Measurements from ENCODE around the gene PPP1R3A.
"Not testable (repeated sequence)": the region's sequence is repeated elsewhere in the genome, so short reads cannot be mapped to it uniquely, and the experiment has no call there.

PPP1R3A gene, protein sequence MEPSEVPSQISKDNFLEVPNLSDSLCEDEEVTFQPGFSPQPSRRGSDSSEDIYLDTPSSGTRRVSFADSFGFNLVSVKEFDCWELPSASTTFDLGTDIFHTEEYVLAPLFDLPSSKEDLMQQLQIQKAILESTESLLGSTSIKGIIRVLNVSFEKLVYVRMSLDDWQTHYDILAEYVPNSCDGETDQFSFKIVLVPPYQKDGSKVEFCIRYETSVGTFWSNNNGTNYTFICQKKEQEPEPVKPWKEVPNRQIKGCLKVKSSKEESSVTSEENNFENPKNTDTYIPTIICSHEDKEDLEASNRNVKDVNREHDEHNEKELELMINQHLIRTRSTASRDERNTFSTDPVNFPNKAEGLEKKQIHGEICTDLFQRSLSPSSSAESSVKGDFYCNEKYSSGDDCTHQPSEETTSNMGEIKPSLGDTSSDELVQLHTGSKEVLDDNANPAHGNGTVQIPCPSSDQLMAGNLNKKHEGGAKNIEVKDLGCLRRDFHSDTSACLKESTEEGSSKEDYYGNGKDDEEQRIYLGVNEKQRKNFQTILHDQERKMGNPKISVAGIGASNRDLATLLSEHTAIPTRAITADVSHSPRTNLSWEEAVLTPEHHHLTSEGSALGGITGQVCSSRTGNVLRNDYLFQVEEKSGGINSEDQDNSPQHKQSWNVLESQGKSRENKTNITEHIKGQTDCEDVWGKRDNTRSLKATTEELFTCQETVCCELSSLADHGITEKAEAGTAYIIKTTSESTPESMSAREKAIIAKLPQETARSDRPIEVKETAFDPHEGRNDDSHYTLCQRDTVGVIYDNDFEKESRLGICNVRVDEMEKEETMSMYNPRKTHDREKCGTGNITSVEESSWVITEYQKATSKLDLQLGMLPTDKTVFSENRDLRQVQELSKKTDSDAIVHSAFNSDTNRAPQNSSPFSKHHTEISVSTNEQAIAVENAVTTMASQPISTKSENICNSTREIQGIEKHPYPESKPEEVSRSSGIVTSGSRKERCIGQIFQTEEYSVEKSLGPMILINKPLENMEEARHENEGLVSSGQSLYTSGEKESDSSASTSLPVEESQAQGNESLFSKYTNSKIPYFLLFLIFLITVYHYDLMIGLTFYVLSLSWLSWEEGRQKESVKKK

GRCh38 chr7:113918946-113919345 is at the start of gene PPP1R3A:
Gene PPP1R3A, minus strand, starts transcription at chr7:113919009. Its CDS starts 13 bp downstream, at chr7:113918996.
- DNase-seq (ENCODE audit: low read depth): no peak

DNA sequence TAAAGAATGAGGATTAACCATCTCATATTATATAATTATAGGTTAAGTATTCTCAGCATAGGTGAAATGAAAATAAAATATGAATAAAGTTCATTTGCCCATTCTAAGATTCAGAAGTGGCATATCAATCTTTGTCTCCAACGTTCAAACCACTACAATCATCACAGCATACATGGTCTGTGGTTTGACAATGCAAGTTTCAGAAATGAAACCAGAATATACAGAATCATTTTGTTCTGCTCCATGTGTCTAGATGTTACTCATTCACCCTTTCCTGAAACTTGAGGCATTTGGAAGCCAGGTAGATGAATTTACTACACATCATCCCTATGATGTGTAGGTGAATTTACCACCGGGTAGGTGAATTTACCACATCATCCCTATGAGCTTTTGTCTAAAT is 44.5 kb upstream of the PPP1R3A start:
- no peak for DNase-seq (ENCODE audit: low read depth)

- no peak for DNase-seq (ENCODE audit: low read depth)
These were observed 41.1 kb upstream of the PPP1R3A start for GRCh38 chr7:113959910-113960309.

DNA sequence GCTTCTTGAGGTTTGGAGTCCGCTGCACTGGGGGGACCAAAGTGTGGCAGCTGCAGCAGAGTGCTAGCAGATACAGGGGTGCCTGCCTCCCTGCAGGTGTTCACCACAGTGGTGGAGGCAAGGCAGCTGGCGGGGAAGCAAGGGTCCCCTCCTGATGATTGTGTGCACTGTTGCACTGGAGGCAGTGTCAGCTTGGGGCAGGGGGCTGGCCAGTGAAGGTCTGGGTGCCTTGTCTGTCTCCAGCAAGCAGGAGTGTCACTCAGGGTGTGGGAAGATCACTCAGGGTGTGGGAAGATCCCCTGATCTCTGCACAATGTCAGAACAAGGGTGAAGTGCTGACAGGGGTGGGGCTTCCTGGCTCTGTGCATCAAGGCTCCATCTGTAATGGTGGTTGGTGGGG is 36.3 kb upstream of the PPP1R3A start:
- DNase-seq (ENCODE audit: low read depth): no peak

GRCh38 chr7:113953553-113953952 is 34.7 kb upstream of the PPP1R3A start:
- DNase-seq (ENCODE audit: low read depth): no peak

DNA sequence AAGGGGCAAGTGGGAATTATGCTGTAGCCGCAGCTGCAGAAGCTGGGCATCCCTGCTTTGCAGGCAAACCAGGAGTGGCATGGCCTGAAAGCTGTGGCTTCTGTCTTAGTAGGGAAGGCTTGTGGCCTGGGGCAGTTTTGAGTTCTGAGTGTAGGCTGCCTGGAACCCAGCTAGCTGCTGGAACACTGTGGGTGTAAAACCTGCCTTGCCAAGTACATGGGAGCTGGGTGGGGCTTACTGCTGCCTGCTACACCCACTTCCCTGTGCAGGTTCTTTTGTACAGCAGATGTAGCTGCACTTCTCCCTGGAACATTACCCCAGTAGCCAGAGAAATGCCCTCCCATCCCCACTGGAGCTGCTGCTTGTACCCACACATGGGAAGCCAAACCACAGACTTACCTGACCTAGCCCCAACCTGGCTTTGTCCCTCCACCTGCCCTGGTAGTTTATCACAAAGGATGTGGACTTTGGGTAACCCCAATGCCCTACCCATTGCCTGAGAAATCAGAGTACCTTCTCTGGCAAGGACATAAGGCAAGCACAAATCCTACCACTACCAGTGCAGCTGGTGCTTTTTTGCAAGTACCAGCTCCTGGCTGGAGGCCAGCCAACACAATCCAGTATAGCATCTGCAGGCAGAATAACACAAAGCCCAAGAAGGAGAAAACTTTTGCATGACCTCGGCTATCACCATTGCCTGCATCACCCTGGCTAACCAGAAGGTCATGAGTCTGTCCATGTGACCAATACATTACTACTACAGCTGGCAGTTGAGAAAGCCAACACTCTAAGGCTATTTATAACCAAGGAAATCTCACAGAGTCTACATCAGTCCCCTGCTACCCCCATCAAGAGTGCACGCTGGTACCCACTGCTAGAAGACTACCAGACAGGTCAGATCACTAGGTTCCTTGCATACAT is 26.5 kb upstream of the PPP1R3A start:
- DNase-seq (ENCODE audit: low read depth): no peak

DNA sequence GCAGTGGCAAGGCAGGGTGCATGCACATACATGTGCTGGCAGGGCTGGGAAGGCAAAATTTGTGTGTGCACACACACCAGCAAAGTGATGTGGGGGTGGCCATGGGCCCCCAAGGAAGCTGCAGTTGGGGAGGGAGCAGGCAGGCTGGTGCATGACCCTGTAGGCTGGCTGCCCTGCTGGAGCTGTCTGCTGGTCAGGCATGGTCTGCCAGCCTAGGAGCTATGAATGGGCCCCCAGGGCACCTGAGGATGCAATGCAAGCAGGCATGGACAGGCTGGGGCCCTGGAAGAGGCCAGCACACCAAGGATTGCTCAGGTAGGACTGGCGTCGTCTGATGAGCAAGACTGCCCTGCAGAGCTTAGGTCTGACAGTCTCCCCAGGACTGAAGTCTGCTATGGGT is 18.2 kb upstream of the PPP1R3A start:
- DNase-seq (ENCODE audit: low read depth): no peak

- no peak for DNase-seq (ENCODE audit: low read depth)
These were observed 17.7 kb upstream of the PPP1R3A start for GRCh38 chr7:113936535-113936934.

- not testable (repeated sequence) for DNase-seq (ENCODE audit: low read depth)
These were observed 10.6 kb upstream of the PPP1R3A start for GRCh38 chr7:113929389-113929788.

GRCh38 chr7:113928112-113928511 is 9.3 kb upstream of the PPP1R3A start:
- DNase-seq (ENCODE audit: low read depth): no peak

DNA sequence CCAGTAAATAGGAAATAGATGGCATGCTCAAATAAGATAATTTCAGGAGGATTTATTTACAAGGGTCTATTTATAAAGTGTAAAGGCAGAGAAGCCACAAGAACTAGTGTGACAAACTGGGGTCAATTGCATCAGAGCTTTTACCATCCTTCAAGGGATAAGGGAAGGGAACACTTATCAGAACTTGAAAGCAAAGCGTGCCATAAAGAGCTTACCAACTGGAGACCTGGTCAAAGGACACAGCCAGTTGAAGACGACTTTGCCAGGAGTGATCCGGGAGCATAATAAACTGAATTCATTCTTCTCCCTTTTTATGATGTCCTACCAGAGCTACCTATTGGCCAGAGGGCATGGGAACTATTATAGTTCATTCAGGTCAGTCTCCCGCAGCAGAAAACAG is 3.2 kb upstream of the PPP1R3A start:
- DNase-seq (ENCODE audit: low read depth): no peak

GRCh38 chr7:113921363-113921762 is 2.6 kb upstream of the PPP1R3A start:
- no peak for DNase-seq (ENCODE audit: low read depth)

DNA sequence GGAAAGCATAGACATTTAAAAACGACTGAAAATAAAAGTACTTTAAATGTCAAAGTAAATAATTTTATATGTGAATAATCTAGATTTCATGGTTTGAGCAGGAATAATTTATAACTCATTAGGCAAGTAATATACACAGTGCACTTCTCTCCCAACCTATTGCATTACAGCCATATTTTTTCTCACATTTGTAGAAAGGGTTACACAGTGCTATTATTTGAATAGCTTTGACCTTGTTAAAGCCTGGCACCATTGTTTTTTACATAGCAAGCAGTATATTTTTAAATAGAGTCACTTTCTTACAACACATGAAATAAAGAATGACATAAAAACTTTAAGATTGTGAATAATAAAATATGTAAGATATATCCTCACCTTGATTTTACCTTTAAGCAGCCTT is 969 bp downstream of the PPP1R3A start:
- no peak for DNase-seq (ENCODE audit: low read depth)

- no peak for DNase-seq (ENCODE audit: low read depth)
These were observed 2.9 kb downstream of the PPP1R3A start for GRCh38 chr7:113915956-113916355.

DNA sequence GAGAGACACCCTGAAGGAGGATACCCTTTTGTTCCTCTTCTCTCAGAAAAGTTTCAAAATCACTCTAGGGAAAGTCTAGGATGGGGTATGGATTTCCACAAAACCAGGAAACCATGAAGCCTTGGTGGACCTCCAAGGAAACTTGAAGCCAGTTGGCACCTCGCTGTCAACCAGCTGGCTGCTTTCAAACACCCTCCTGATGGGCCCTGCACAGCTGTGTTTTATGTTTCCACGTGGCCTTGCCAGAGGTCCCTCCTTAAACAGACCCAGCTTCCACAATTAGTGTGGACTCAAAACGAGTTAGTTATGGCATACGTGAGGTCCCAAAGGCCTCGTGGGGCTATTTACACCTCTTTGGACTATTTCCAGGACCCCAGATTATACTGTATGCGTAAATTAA is 5.9 kb downstream of the PPP1R3A start:
- DNase-seq (ENCODE audit: low read depth): no peak

GRCh38 chr7:113907617-113908016 is 11.2 kb downstream of the PPP1R3A start:
- no peak for DNase-seq (ENCODE audit: low read depth)

- DNase-seq (ENCODE audit: low read depth): no peak
These were observed 14.3 kb downstream of the PPP1R3A start for GRCh38 chr7:113904521-113904920.

GRCh38 chr7:113892818-113893217 is 26.0 kb downstream of the PPP1R3A start:
- DNase-seq (ENCODE audit: low read depth): no peak

- DNase-seq (ENCODE audit: low read depth): no peak
These were observed 27.0 kb downstream of the PPP1R3A start for GRCh38 chr7:113891828-113892227.

DNA sequence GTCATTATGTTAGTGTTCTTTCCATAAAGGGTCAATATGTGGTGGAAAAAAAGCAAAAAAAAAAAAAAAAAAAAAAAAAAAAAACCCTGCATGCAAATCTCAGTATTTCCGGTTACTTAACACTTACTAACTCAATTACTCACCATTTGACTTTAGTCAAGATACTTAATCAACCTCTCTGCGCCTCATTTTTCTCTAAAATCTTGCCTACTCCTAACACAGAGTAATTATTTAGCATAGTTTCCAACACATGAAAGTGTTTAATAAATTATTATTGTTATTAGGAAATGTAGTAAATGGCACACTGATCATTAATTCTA is 27.8 kb downstream of the PPP1R3A start:
- DNase-seq (ENCODE audit: low read depth): no peak

- no peak for DNase-seq (ENCODE audit: low read depth)
These were observed 28.3 kb downstream of the PPP1R3A start for GRCh38 chr7:113890331-113891030.

Data from activated gamma-delta T cell treated with anti-CD3 and anti-CD28 coated beads, Interleukin-2, amount 50 U/mL, for 16 hours (primary cell).